ENCODE results near the gene FGD3. TPM values are rescaled to one million over a fixed set of nuclear protein-coding genes. Genes with fewer than 3 reads are reported as not detected.

The FGD3 gene
- total RNA-seq, 2 donors from 2014 or later = 142 to 160 TPM

DNA sequence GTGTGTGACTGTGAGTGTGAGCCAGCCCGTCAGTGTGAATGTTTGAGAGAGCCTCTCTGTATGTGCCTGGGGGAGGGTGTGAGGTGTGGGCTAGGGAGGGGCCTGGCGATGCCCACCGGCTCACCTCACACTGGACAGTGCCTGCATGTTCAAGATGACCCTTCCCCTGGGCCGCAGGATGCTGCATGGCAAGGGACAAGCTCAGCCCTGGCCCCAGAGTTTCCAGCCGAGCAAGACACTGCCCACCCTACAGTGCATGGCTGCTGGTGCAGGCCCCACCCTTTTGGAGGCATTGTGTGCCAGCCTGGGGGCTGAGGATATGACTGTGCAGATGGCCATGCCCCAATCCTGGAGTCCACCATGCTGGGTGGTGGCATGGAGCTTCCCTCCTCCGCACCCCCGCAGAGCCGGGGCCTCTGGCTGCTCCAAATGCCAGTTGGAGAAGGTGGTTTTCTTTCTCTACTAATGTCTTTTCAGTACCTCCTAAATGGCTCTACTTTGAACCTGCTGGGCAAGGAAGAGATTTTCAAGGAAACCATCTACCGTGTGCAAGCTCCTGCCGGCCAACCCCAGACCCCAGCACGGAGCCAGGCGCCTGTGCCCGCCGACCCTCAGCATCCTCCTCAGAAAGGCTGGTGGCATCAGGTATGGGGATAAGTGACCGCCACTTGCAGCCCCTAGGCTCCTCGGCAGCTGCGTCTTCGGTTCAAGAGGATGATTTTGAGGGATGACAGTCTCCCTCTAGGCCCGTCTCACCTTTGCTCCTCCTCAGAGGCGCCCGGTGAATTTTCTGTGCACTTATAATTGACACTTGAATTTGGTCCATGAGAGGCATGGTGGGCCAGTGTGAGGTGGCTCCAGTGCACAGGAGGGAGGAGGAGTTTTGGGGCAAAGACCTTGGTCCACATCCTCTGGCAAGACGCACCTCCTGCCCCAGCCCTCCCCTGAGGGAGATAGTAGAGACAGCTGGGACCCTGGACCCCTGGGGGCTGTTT lies 27.7 kb downstream of the FGD3 start:
- Mint-ChIP-seq H3K4me1 (peaks cover 72% of the 10 kb centered on the region), H3K27me3 (no peaks in the 10 kb centered on the region), H3K27ac (peak overlapping the region; percentile 100), H3K4me3 (peak overlapping the region; percentile 59), H3K36me3 (ENCODE audit: low read depth) (peaks cover 9% of the 10 kb centered on the region)
- no peaks in the 10 kb centered on the region for H3K9me3 ChIP-seq (ENCODE audit: control insufficient read depth, low read length, poor library complexity, severe bottlenecking)
- no peak for ATAC-seq
- no peak for DNase-seq

DNA sequence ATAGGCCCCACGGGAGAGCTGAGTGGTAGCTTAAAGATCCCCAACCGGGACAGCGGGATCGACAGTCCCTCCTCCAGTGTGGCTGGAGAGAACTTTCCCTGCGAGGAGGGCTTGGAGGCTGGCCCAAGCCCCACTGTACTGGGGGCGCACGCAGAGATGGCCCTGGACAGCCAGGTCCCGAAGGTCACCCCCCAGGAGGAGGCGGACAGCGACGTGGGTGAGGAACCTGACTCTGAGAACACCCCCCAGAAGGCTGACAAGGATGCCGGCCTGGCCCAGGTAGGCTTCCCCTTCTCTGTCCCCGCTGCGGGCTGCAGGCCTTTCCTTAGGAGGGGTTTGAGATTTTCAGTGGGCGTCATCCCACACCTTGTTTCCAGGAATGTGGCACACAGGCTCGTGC lies 29.1 kb downstream of the FGD3 start:
- Mint-ChIP-seq H3K27me3 (no peaks in the 10 kb centered on the region), H3K27ac (peak overlapping the region; percentile 100), H3K4me3 (peak overlapping the region; percentile 81), H3K4me1 (peaks cover 74% of the 10 kb centered on the region), H3K36me3 (ENCODE audit: low read depth) (peaks cover 14% of the 10 kb centered on the region)
- DNase-seq (no peak), ATAC-seq (no peak)
- H3K9me3 ChIP-seq (ENCODE audit: control insufficient read depth, low read length, poor library complexity, severe bottlenecking) = no peaks in the 10 kb centered on the region

DNA sequence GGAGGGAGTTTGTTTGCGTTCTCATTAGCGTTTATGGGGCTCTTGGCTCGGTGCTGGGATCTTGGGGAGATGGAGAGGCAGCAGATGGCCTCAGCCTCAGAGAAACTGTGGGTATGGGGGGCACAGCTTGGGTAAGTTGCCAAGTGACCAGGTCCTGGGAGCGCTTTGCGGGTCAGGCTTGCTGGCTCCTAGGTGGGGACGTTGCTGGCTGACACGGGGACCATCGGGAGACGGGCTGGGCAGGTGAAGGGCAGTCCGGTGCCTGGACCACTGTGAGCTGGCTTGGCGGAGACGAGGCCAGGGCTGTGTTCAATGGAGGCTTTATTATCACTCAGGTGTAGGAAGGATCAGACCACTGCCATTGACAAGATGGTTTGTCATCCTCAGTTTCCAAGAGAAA lies 30.0 kb downstream of the FGD3 start:
- no peak for DNase-seq
- Mint-ChIP-seq H3K27me3 (no peaks in the 10 kb centered on the region), H3K27ac (peak overlapping the region; percentile 100), H3K4me3 (peak overlapping the region; percentile 81), H3K36me3 (ENCODE audit: low read depth) (peaks cover 18% of the 10 kb centered on the region), H3K4me1 (peaks cover 77% of the 10 kb centered on the region)
- ATAC-seq = no peak
- no peaks in the 10 kb centered on the region for H3K9me3 ChIP-seq (ENCODE audit: control insufficient read depth, low read length, poor library complexity, severe bottlenecking)

DNA sequence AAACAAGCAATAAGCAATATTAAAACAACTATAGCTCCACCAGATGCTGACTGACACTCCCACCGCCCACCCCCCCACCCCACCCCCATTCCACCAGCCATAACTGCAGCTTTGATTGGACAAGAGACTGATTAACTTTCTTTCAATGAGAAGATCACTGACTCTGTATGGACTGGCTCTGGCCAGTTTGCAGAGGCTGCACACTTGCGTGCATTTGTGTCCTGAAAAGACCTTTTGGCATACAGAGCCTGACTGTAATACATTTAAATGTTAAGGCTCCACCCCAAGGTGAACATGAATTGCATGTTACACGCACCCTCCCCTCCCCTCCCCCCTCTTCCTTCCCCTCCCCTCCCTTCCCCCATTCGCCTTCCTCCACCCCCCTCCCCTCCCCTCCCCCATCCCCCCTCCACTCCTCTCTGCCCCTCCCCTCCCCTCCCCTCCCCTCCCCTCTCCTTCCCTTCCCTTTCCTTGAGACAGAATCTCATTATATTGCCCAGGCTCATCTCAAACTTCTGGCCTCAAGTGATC lies 31.1 kb downstream of the FGD3 start:
- Mint-ChIP-seq H3K4me1 (peaks cover 71% of the 10 kb centered on the region), H3K36me3 (ENCODE audit: low read depth) (peaks cover 16% of the 10 kb centered on the region), H3K27me3 (no peaks in the 10 kb centered on the region), H3K27ac (peak overlapping the region; percentile 95), H3K4me3 (peak overlapping the region; percentile 71)
- H3K9me3 ChIP-seq (ENCODE audit: control insufficient read depth, low read length, poor library complexity, severe bottlenecking) = no peaks in the 10 kb centered on the region
- ATAC-seq = no peak
- DNase-seq = no peak

DNA sequence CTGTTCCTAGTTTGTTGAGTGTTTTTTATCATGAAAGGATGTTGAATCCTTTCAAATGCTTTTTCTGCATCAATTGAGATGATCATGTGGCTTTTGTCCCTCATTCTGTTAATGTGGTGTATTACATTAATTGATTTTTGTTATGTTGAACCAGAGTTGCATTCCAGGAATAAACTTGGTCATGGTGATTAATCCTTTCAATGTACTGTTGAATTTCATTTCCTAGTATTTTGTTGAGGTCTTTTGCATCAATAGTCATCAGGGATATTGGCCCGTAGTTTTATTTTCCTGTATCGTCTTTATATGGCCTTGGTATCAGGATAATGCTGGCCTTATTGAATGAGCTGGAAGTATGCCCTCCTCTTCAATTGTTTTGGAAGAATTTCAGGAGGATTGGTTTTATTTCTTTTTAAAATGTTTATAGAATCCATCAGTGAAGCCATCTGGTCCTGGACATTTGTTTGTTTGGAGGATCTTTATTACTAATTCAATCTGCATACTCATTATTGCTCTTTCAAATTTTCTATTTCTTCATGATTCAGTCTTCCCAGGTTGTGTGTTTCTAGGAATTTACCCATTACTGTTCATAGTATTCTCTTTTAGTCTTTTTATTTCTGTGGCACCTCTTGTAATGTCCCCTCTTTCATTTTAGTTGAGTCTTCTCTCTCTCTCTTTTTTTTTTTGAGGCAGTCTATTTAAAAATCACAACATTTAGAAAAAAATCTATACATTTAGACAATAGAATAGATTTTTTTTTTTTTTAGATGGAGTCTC lies 32.1 kb downstream of the FGD3 start:
- DNase-seq = no peak
- Mint-ChIP-seq H3K36me3 (ENCODE audit: low read depth) (peaks cover 13% of the 10 kb centered on the region), H3K27me3 (no peaks in the 10 kb centered on the region), H3K4me1 (peaks cover 65% of the 10 kb centered on the region), H3K4me3 (peak overlapping the region; percentile 71), H3K27ac (peak overlapping the region; percentile 95)
- no peaks in the 10 kb centered on the region for H3K9me3 ChIP-seq (ENCODE audit: control insufficient read depth, low read length, poor library complexity, severe bottlenecking)
- ATAC-seq = no peak

DNA sequence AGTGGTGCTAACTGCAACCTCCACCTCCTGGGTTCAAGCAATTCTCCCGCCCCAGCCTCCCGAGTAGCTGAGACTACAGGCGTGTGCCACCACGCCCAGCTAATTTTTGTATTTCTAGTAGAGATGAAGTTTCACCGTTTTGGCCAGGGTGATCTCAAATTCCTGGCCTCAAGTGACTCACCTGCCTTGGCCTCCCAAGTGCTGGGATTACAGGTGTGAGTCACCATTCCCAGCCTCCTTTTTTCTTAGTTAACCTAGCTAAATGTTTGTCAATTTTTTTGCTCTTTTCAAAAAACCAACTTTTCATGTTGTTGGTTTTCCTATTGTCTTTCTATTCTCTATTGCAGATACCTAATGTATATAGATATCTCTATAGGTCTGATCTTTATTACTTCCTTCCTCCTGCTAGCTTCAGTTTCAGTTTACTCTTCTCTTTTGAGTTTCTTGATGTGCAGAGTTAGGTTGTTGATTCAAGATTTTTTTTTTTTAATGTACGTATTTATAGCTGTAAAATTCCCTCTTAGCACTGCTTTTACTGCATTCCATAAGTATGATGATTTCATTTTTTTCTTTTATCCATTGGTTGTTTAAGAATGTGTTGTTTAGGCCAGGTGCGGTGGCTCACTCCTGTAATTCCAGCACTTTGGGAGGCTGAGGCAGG lies 32.9 kb downstream of the FGD3 start:
- no peaks in the 10 kb centered on the region for H3K9me3 ChIP-seq (ENCODE audit: control insufficient read depth, low read length, poor library complexity, severe bottlenecking)
- Mint-ChIP-seq H3K27me3 (no peaks in the 10 kb centered on the region), H3K4me1 (peaks cover 64% of the 10 kb centered on the region), H3K4me3 (peak overlapping the region; percentile 77), H3K27ac (peak overlapping the region; percentile 95), H3K36me3 (ENCODE audit: low read depth) (peaks cover 13% of the 10 kb centered on the region)
- peak; percentile 55 for ATAC-seq
- DNase-seq = no peak

DNA sequence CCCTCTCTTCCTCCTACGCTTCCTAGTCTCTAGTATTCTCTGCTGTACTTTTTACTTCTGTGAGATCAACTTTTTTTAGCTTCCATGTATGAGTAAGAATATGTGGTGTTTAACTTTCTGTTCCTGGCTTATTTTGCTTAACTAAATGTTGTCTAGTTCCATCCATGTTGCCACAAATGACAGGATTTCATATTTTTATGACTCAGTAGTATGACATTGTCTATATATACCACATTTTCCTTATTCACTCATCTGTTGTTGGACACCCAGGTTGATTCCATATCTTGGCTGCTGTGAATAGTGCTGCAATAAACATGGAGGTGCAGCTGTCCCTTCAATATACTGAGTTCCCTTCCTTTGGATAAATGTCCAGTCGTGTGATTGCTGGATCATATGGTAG lies 34.8 kb downstream of the FGD3 start:
- DNase-seq = no peak
- H3K27me3 Mint-ChIP-seq = no peaks in the 10 kb centered on the region
- H3K27ac Mint-ChIP-seq = peak overlapping the region; percentile 95
- peaks cover 65% of the 10 kb centered on the region for H3K4me1 Mint-ChIP-seq
- peak overlapping the region; percentile 25 for H3K4me3 Mint-ChIP-seq
- no peaks in the 10 kb centered on the region for H3K9me3 ChIP-seq (ENCODE audit: control insufficient read depth, low read length, poor library complexity, severe bottlenecking)
- H3K36me3 Mint-ChIP-seq (ENCODE audit: low read depth) = peaks cover 18% of the 10 kb centered on the region
- no peak for ATAC-seq

DNA sequence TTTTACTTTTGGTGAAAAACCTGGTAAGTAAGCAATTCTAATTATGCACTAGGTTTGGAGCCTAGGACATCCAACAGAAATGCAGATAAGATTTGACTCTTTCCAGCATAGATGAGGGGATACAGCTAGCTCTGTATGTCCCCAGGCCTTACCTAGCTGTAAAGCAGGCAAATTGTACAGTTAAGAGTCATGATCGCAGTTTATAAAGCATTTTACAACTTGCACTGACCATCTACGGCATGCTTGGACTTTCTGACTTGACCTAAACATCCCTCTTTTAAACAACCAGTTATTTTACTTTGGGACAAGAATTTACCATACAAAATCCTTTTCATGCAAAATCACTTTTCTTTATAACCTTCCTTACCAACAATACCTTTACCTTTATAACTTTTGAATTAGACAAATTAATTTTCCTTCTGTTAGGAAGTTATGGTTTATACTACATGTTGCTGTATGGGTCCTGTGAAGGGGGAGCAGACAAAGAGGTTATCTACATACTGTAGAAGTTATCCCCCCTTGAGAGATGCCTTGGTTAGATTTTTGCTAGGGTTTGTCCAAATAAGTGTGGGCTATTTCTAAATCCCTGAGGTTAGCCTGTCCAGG lies 36.8 kb downstream of the FGD3 start:
- no peak for ATAC-seq
- Mint-ChIP-seq H3K27ac (peak overlapping the region; percentile 95), H3K27me3 (no peaks in the 10 kb centered on the region), H3K36me3 (ENCODE audit: low read depth) (peaks cover 23% of the 10 kb centered on the region), H3K4me1 (peaks cover 71% of the 10 kb centered on the region), H3K4me3 (no peak overlapping the region)
- H3K9me3 ChIP-seq (ENCODE audit: control insufficient read depth, low read length, poor library complexity, severe bottlenecking) = no peaks in the 10 kb centered on the region
- no peak for DNase-seq

DNA sequence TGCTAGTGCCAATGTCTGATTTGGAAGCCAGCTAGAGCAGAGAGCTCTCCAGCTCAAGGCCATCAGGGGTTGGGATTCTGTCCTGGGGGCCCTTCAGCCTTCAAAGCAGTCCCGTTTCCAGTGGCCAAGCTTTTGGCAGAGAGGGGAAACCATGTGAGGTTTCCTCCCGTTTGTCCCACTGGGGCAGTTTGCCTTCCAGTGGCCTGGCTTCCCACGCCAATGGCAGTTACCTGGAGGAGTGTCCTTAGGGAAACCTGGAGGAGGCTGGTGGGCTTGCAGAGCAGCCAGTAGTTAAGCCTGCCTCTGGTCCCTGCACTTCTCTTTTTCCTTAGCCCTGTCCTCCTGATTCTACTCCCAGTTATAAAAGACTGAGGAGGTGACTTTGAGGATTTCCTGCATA lies 37.7 kb downstream of the FGD3 start:
- DNase-seq (no peak), ATAC-seq (no peak)
- H3K9me3 ChIP-seq (ENCODE audit: control insufficient read depth, low read length, poor library complexity, severe bottlenecking) = no peaks in the 10 kb centered on the region
- Mint-ChIP-seq H3K36me3 (ENCODE audit: low read depth) (peaks cover 23% of the 10 kb centered on the region), H3K4me1 (peaks cover 72% of the 10 kb centered on the region), H3K4me3 (no peak overlapping the region), H3K27ac (peak overlapping the region; percentile 95), H3K27me3 (no peaks in the 10 kb centered on the region)

DNA sequence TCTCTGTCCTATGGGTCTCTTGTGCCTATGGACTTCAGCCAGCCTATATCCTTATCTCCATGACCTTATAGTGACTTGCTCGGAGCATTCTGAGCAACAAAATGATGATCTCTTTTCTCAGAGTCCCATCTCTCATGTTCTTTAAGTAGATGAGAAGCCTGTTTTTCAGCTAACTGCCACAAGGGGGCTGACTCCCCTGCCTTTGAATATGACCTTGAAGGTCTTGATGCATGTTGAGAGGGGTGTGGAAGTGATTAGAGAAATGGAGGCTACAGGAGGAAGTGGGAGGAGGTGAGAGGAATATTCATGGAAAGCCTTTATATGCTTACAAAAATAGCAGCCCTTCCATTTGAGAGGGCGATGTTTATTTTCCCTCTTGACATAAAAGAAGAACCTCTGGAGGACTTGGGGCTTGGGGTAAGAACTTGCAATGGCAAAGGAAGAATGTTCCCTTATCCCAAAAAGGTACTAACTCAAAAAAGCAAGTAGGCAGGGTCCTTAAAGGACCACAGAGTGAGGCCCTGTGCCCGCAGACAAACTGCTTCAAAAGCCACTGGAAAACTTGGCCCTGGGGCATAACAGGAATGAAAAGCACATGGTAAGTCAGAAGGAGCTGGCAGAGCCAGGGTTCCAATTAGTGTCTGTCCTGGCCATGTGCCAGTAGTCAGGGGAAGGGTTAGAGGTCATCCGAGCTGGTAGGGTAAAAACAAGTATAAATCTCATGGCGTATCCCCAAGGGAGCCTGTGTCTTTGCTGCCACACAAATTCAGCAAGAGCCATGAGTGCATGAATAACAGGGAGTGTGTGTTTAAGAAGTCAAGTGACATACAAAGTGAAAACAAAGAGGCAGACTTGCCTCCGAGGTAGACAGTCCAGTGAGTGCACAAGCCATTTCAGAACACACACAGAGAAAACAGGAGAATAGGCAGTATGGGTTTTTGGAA lies 39.1 kb downstream of the FGD3 start:
- H3K9me3 ChIP-seq (ENCODE audit: control insufficient read depth, low read length, poor library complexity, severe bottlenecking) = no peaks in the 10 kb centered on the region
- ATAC-seq = peak; percentile 71
- Mint-ChIP-seq H3K27ac (peak overlapping the region; percentile 95), H3K27me3 (no peaks in the 10 kb centered on the region), H3K4me1 (peaks cover 68% of the 10 kb centered on the region), H3K4me3 (peak overlapping the region; percentile 82), H3K36me3 (ENCODE audit: low read depth) (peaks cover 18% of the 10 kb centered on the region)
- peak in 1 of 3 donors; percentile 34 for DNase-seq

DNA sequence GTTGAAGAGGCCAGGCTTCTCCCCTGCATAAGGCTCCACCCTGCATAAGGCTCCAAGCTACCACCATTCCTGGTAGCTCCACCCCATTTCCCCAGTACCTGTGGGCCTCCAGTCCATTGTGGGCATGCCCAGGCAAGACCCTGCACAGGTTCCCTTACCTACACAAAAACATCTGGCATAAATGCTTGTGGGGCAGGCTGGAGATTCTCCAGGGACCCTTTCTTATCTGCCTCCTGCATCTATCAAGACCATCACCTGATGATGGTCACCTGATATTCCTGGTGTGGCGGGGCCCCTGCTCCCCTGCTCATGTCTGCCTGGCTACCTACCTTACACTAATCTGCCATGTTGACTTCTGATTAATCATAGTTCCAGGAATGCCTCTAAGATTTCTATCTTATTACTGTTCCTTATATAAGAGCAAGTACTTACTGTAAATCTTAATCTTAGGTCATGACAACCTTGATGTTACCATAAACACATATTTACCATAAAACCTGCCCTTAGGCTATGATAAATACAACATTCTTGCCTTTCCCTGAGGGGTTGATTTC lies 41.0 kb downstream of the FGD3 start:
- H3K27me3 Mint-ChIP-seq = no peaks in the 10 kb centered on the region
- peak overlapping the region; percentile 86 for H3K27ac Mint-ChIP-seq
- H3K36me3 Mint-ChIP-seq (ENCODE audit: low read depth) = peaks cover 18% of the 10 kb centered on the region
- H3K4me3 Mint-ChIP-seq = peak overlapping the region; percentile 80
- no peaks in the 10 kb centered on the region for H3K9me3 ChIP-seq (ENCODE audit: control insufficient read depth, low read length, poor library complexity, severe bottlenecking)
- DNase-seq (no peak), ATAC-seq (peak; percentile 44)
- H3K4me1 Mint-ChIP-seq = peaks cover 72% of the 10 kb centered on the region
